HT1080 (cell line): Measurements from ENCODE around the gene SLIT1. TPM values are rescaled to one million over a fixed set of nuclear protein-coding genes. Genes with fewer than 3 reads are reported as not detected.

Source experiments
- DNase-seq: peaks from one replicate; pipeline ENCODE4 v3.0.0-alpha.2; 2015; ENCODE audit warnings: low read depth
- total RNA-seq: library from RNA; depleted of rRNA; stranded (reverse); fragments of >200 nt; shearing (Covaris generic); gene quantifications from 2 replicates; pipeline ENCODE4 v1.2.3, GENCODE V29; 2014

Gene SLIT1
- total RNA-seq, 1 experiment from 2014 or later, result not detected

DNA sequence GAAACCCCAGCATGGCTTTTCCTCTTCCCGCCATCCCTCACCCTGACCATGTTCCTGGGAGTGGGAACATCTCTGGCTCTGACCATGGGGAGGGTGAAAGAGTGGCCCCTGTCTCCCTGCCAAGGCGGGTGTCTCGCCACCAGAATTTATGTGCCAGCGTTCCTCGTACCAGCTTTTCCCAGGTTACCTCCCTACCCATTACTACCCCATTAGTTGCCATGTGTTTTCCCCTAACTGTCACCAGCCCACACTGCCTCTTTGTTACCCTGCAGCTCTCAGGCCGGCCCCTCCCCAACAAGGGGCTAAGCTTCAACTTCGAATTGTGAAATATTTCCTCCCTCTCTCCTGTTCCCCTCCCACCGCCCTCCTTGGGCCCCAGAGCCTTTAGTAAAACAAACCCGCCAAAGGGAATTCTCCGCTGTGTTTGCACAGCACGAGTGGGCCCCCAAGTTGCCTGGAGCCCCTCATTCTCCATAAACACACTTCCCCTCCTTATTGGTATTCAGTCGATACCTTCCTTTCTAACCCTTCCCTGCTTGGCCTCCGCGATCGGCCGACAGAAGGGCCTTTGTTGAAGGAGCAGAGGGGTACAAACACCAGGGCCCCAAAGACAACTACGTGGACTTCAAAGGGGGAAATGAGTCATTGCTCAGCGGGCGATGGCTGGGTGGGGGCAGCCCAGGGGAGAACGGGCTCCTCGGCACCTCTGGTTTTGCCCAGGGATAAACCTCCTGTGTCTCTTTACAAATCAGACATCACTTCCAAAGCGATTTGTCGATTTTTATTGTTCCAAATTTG lies 45.5 kb downstream of the SLIT1 start:
- DNase-seq, result peak; percentile 21

- DNase-seq, result no peak
Observed at GRCh38 chr10:97139651-97140048, 46.1 kb downstream of the SLIT1 start.

GRCh38 chr10:97138846-97139245 lies 46.9 kb downstream of the SLIT1 start:
- DNase-seq, result no peak

DNA sequence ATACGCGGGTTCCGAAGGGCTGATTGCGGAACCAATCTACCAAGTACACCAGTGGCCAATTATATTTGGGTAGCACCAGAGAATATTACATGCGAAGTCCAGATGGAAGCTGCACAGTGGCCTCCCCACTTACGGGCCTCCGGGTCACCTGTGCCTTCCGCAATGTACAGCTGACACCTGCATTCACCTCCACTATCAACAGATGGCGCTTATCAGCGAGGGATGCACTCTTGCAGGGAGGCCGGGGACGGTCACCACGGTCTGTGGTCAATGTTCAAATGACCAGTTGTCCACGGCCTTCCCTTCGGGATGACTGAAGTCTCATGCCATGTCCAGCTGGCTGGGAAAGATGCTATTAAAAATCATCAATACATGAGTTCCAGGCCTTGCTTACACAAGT lies 47.6 kb downstream of the SLIT1 start:
- no peak for DNase-seq

DNA sequence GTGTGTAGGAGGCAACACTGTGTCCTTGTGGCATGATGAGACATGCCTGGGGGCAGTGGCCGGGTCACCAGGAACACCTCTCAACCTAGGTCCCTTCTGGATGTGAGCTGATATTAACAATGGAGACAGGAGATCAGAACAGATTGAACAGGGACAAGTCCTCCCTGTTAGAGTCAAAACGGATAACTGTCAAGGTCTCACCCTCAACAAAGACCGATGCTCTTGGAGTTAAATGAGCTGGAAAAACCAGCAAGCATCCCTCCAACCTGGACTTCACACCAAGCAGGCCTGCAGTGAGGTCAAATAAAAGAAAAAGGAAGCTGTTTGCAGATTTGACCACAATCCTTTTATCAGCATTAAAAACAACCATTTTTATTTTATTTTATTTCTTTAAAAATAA lies 49.0 kb downstream of the SLIT1 start:
- DNase-seq, result no peak

GRCh38 chr10:97135464-97135863 lies 50.3 kb downstream of the SLIT1 start:
- DNase-seq, result no peak

DNA sequence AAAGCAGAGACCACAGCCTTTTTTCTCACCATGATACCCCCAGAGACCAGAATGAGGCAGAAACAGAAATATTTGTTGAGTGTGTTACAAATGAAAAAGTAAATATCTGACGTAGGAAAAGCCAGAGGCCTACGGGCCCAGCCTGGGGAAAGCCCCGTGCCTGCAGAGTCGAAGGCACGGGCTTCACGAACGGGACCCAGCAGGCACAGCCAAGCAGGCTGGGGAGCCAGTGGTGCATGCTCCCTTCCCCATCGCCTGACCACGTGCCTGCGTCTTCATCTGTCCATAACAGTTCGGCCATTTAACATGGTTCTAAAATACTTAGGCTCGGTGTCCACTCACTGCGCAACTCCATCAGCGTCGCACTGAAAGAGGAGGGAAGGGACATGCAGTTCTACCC lies 50.8 kb downstream of the SLIT1 start:
- no peak for DNase-seq

GRCh38 chr10:97134110-97134509 lies 51.6 kb downstream of the SLIT1 start:
- DNase-seq, result no peak

GRCh38 chr10:97132273-97132672 lies 53.5 kb downstream of the SLIT1 start:
- no peak for DNase-seq

DNA sequence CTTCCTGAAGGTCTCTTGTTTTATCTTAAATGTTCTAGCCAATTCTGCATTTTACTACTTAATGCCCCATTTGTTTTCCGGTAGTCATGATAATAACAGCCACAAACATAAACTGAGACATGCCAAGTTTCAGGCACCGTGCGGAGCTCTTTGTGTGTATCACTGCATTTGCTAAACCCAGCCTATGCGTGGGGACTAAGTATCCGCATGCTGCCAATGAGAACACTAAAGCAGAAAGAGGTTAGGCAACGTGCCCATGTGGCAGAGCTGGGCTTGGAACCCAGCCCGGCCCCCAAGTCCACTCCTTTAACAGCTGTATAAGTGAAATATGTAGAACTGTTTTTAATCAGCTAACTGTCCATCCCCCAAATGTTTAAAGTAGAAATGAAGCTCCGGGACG lies 54.1 kb downstream of the SLIT1 start:
- no peak for DNase-seq

DNA sequence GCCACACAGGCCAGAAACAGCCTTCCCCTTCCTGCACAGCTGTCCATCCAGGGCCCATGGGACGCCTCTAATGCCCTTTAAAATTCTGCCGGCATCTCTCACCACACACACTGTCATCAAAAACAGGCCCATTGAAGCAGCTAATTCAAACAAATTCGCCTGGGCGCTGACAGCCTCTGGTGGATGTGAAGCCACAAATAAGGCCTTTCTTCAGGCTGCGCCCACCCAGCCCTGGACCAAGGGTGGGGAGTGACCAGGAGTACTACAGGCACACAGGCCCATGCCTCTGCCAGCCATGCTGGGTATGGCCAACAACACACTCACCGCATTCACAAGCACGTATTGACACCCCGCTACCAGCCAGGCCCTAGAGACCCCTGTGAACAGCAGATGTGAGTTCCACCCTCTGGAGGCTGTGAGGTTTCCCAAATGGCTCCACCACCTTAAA lies 54.6 kb downstream of the SLIT1 start:
- DNase-seq, result no peak

DNA sequence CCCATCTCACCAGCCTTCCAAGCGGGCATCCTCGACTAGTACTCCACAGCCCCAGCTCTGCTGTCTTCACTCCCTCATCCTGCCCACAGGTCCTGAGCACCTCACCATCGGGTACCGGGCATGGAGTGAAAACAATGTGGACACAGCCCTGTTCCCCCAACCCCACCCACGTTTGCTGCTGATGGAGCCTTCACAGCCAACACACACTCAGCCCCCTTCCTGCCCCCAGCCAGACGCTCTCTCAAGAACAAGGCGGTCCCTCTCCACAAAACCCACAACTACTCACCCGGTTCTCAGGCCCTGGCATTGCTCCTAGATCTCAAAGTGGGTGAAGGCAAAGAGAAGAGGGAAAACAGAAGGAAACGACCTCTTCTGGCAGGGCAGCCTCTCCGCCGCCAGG lies 56.1 kb downstream of the SLIT1 start:
- no peak for DNase-seq

- peak; percentile 27 for DNase-seq
Observed at GRCh38 chr10:97128516-97129154, 57.1 kb downstream of the SLIT1 start.

DNA sequence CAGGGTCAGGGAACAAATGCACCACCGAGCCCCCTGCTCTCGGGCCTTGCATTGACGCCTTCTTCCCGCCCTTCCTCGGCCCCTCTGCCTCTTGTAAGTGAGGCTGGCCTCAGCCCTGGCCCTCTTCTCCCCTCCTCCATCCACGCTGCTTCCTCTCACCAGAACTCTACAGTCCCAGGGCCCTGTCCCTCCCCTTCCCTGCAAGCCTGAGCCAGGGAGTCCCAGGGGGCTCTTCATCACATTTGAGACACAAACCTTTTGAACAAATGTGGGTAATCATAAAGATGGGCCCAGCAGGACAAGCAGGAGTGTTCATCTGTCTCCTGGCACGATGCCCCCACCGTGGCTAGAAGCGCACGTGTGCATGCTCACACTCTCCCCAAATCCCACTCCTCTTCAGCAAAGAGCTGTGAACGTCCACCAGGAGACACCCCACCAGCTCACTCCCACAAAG lies 57.7 kb downstream of the SLIT1 start:
- DNase-seq, result no peak

- no peak for DNase-seq
Observed at GRCh38 chr10:97127509-97127908, 58.2 kb downstream of the SLIT1 start.

DNA sequence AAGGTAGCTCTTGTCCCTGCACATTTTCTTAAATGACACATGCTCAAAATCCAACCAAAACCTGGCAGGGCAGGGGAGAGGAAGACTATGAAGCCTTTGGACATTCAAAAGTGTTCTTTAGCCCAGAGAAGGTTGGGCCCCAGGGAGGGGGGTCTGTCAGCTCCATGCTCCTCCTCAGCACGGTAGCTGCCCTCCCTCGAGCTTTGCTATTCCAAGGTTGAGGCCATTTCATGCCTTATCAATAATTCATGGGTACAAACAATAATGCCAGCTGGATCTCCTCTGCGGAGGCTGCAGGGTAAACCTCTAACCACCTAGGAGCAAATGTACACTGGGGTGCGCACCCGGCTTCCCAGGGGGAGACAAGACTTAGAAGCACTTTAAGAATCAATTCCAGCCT lies 61.5 kb downstream of the SLIT1 start:
- no peak for DNase-seq

- no peak for DNase-seq
Observed at GRCh38 chr10:97123765-97124164, 62.0 kb downstream of the SLIT1 start.

DNA sequence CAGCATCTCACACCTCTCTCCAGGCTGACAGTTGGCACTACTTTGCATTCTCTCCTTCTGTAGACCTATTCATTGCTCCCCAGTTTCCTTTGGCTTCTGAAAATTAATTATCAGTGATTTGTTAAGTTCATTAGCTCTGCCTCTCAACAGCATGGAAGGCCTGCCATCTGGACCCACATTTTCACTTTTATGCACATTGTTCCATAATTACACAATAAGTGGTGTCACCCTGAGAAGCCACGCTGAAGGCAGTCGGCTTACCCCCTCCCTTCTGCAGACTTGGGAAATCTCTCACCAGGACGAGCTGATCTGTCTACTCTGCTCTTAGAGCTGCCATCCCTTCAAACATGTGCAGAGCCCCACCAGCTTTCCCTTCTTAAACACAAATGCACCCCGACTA lies 64.7 kb downstream of the SLIT1 start:
- DNase-seq, result no peak

- no peak for DNase-seq
Observed at GRCh38 chr10:97120370-97120769, 65.4 kb downstream of the SLIT1 start.

- DNase-seq, result no peak
Observed at GRCh38 chr10:97119058-97119745, 66.6 kb downstream of the SLIT1 start.

GRCh38 chr10:97117372-97117771 lies 68.4 kb downstream of the SLIT1 start:
- DNase-seq, result peak; percentile 35

DNA sequence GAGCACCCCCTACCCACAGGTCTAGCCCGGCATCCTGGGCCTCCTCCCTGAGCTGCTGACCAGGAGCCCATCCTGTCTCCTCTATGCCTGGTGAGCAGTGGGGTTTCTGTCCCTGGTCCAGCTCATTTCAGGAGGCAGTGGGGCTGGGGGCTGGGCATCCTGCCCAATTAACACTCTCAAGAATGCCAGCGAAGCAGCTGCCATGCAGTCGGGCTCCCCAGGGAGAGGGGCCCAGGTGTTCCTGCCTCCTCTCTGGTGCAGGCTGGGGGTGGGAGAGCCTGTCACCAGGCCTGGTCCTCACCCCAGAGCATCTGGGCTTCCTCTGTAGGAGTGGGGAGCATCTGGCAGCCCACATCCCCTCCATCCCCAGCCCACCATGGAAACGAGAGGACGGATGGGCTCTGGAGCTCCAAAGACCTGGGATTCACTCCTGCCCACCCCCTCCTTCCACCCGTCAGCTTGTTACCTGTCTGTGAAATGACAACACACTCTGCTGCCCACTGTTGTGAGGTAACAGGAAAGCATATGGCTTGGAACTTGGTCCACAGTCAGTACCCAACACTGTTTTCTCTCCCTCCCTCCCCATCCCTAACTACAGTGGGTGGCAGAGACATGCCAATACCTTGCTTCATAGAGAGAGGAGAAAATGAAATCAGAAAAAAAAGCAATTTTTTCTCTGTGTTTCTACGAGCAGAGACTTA lies 69.1 kb downstream of the SLIT1 start:
- no peak for DNase-seq
